ENCODE measurements around the gene DMKN. TPM values are rescaled to one million over a fixed set of nuclear protein-coding genes. Genes with fewer than 3 reads are reported as not detected.

DMKN gene
- total and polyA plus RNA-seq, 5 donors = 9.1 to 23.4 (median 20.4) TPM

- intact Hi-C loops (cut with DNase I) = no loop called here
- Histone ChIP-seq H3K4me1 (ENCODE audit: control insufficient read depth, insufficient read depth, low read length) (no peaks in the 10 kb centered on the region), H3K9me3 (ENCODE audit: control insufficient read depth, low read length) (no peaks in the 10 kb centered on the region), H3K4me3 (ENCODE audit: low read length) (no peak overlapping the region), H3K27ac (ENCODE audit: low read length) (no peak overlapping the region), H3K27me3 (ENCODE audit: control insufficient read depth, insufficient read depth) (no peaks in the 10 kb centered on the region)
- 79% methylated on average over 16 of the region's 16 CpGs for WGBS
- ATAC-seq = no peak
- peak in 1 of 3 donors; percentile 37 for DNase-seq
These were observed 43.5 kb upstream of the DMKN start for GRCh38 chr19:35556846-35557538.

GRCh38 chr19:35556025-35556590 is 42.7 kb upstream of the DMKN start:
- no peak overlapping the region for H3K4me3 ChIP-seq (ENCODE audit: low read length)
- WGBS = 85% methylated on average over 9 of the region's 9 CpGs
- H3K4me1 ChIP-seq (ENCODE audit: control insufficient read depth, insufficient read depth, low read length) = no peaks in the 10 kb centered on the region
- no peaks in the 10 kb centered on the region for H3K27me3 ChIP-seq (ENCODE audit: control insufficient read depth, insufficient read depth)
- DNase-seq = peak in 1 of 3 donors; percentile 12
- ATAC-seq = no peak
- intact Hi-C loops (cut with DNase I) = no loop called here
- no peaks in the 10 kb centered on the region for H3K9me3 ChIP-seq (ENCODE audit: control insufficient read depth, low read length)
- H3K27ac ChIP-seq (ENCODE audit: low read length) = no peak overlapping the region

- WGBS = 65% methylated on average over 30 of the region's 30 CpGs
- Histone ChIP-seq H3K4me1 (ENCODE audit: control insufficient read depth, insufficient read depth, low read length) (no peaks in the 10 kb centered on the region), H3K27me3 (ENCODE audit: control insufficient read depth, insufficient read depth) (no peaks in the 10 kb centered on the region), H3K27ac (ENCODE audit: low read length) (no peak overlapping the region), H3K4me3 (ENCODE audit: low read length) (no peak overlapping the region), H3K9me3 (ENCODE audit: control insufficient read depth, low read length) (no peaks in the 10 kb centered on the region)
- DNase-seq (peak in 1 of 3 donors; percentile 30), ATAC-seq (no peak)
- intact Hi-C loops (cut with DNase I) = no loop called here
These were observed 42.0 kb upstream of the DMKN start for GRCh38 chr19:35555301-35556005.

- DNase-seq = peak in 1 of 3 donors; percentile 12
- WGBS = 59% methylated on average over 5 of the region's 5 CpGs
- Histone ChIP-seq H3K27ac (ENCODE audit: low read length) (no peak overlapping the region), H3K4me1 (ENCODE audit: control insufficient read depth, insufficient read depth, low read length) (no peaks in the 10 kb centered on the region), H3K27me3 (ENCODE audit: control insufficient read depth, insufficient read depth) (no peaks in the 10 kb centered on the region), H3K4me3 (ENCODE audit: low read length) (no peak overlapping the region), H3K9me3 (ENCODE audit: control insufficient read depth, low read length) (no peaks in the 10 kb centered on the region)
- intact Hi-C loops (cut with DNase I) = no loop called here
- no peak for ATAC-seq
These were observed 40.6 kb upstream of the DMKN start for GRCh38 chr19:35554076-35554475.

GRCh38 chr19:35553385-35554000 is 40.0 kb upstream of the DMKN start:
- intact Hi-C loops (cut with DNase I) = no loop called here
- no peaks in the 10 kb centered on the region for H3K27me3 ChIP-seq (ENCODE audit: control insufficient read depth, insufficient read depth)
- H3K4me1 ChIP-seq (ENCODE audit: control insufficient read depth, insufficient read depth, low read length) = no peaks in the 10 kb centered on the region
- ATAC-seq (no peak), DNase-seq (peak in 1 of 3 donors; percentile 41)
- H3K4me3 ChIP-seq (ENCODE audit: low read length) = no peak overlapping the region
- WGBS = 68% methylated on average over 14 of the region's 14 CpGs
- no peak overlapping the region for H3K27ac ChIP-seq (ENCODE audit: low read length)
- H3K9me3 ChIP-seq (ENCODE audit: control insufficient read depth, low read length) = no peaks in the 10 kb centered on the region

- no peaks in the 10 kb centered on the region for H3K27me3 ChIP-seq (ENCODE audit: control insufficient read depth, insufficient read depth)
- 70% methylated on average over 13 of the region's 13 CpGs for WGBS
- peak in 1 of 3 donors; percentile 31 for DNase-seq
- no peak overlapping the region for H3K4me3 ChIP-seq (ENCODE audit: low read length)
- H3K27ac ChIP-seq (ENCODE audit: low read length) = no peak overlapping the region
- no peak for ATAC-seq
- intact Hi-C loops (cut with DNase I) = no loop called here
- no peaks in the 10 kb centered on the region for H3K9me3 ChIP-seq (ENCODE audit: control insufficient read depth, low read length)
- no peaks in the 10 kb centered on the region for H3K4me1 ChIP-seq (ENCODE audit: control insufficient read depth, insufficient read depth, low read length)
These were observed 39.3 kb upstream of the DMKN start for GRCh38 chr19:35552534-35553384.

GRCh38 chr19:35551091-35551810 is 37.8 kb upstream of the DMKN start:
- Histone ChIP-seq H3K9me3 (ENCODE audit: control insufficient read depth, low read length) (no peaks in the 10 kb centered on the region), H3K4me3 (ENCODE audit: low read length) (no peak overlapping the region), H3K27ac (ENCODE audit: low read length) (no peak overlapping the region), H3K27me3 (ENCODE audit: control insufficient read depth, insufficient read depth) (no peaks in the 10 kb centered on the region), H3K4me1 (ENCODE audit: control insufficient read depth, insufficient read depth, low read length) (peaks cover 4% of the 10 kb centered on the region)
- no peak for ATAC-seq
- intact Hi-C loops (cut with DNase I) = no loop called here
- 81% methylated on average over 21 of the region's 21 CpGs for WGBS
- DNase-seq = peak in 1 of 3 donors; percentile 36

- H3K4me3 ChIP-seq (ENCODE audit: low read length) = no peak overlapping the region
- peaks cover 7% of the 10 kb centered on the region for H3K4me1 ChIP-seq (ENCODE audit: control insufficient read depth, insufficient read depth, low read length)
- ATAC-seq (no peak), DNase-seq (peak in 1 of 3 donors; percentile 46)
- intact Hi-C loops (cut with DNase I) = loop anchor here in 1 of 4 donors (2.0 kb wide), 1 partner anchor 167 kb away; no protein-coding TSS in a partner anchor
- 87% methylated on average over 15 of the region's 15 CpGs for WGBS
- no peaks in the 10 kb centered on the region for H3K27me3 ChIP-seq (ENCODE audit: control insufficient read depth, insufficient read depth)
- no peak overlapping the region for H3K27ac ChIP-seq (ENCODE audit: low read length)
- H3K9me3 ChIP-seq (ENCODE audit: control insufficient read depth, low read length) = no peaks in the 10 kb centered on the region
These were observed 36.6 kb upstream of the DMKN start for GRCh38 chr19:35549879-35550523.

- WGBS = 20% methylated on average over 6 of the region's 6 CpGs
- DNase-seq = peak in 1 of 3 donors; percentile 45
These were observed 35.8 kb upstream of the DMKN start for GRCh38 chr19:35549174-35549788.

More at GRCh38 chr19:35549174-35549788, 35.8 kb upstream of the DMKN start:
- H3K27ac ChIP-seq (ENCODE audit: low read length) = no peak overlapping the region
- peaks cover 7% of the 10 kb centered on the region for H3K4me1 ChIP-seq (ENCODE audit: control insufficient read depth, insufficient read depth, low read length)
- ATAC-seq = no peak
- intact Hi-C loops (cut with DNase I) = loop anchor here in 1 of 4 donors (2.0 kb wide), 1 partner anchor 168 kb away; no protein-coding TSS in a partner anchor
- H3K27me3 ChIP-seq (ENCODE audit: control insufficient read depth, insufficient read depth) = no peaks in the 10 kb centered on the region
- no peak overlapping the region for H3K4me3 ChIP-seq (ENCODE audit: low read length)
- no peaks in the 10 kb centered on the region for H3K9me3 ChIP-seq (ENCODE audit: control insufficient read depth, low read length)
